B cell (primary cell): Measurements from ENCODE around the gene MSH5.

Experiments
- CTCF ChIP-seq: fragments of 200-600 bp; IDR thresholded peaks from one replicate; pipeline ENCODE4 v1.8.0; 2022; ENCODE audit warnings: antibody characterized with exemption, mild to moderate bottlenecking
- EZH2 ChIP-seq: IDR thresholded peaks from 2 replicates; pipeline ENCODE4 v1.6.1; 2012; ENCODE audit warnings: borderline replicate concordance, low read depth, mild to moderate bottlenecking, moderate library complexity, low read length; ENCODE audit not compliant: insufficient read depth, poor library complexity, severe bottlenecking

- TF ChIP-seq CTCF (peak; percentile 71), EZH2 (no peak)
These were observed 51.7 kb downstream of the MSH5 start for GRCh38 chr6:31791324-31792089.
